NCI-H2107 (cell line): ENCODE measurements around the gene SWT1.

Source experiments
- DNase-seq: peaks from one replicate; lab custom pipeline; 2025; lab: John Stamatoyannopoulos, UW

SWT1 gene

DNA sequence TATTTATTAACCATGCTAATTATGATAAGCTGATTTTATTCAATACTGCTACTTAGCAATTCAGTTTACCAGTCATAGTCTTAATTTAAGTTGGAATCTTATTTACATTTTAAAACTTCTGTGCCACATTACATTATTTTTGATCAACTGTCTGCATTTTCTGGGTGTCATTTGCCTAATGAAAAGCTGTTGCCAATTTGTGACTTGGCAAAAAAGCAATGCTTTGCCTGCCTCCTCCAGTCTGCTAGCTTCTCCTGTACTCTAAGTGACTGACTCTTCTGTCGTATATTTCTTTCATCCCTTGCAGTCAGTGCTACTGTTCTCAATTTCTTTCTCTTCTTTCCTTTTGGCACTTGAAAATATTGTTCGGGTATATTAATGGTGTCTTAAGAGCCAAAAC, 165.7 kb downstream of the SWT1 start:
- no peak for DNase-seq

DNA sequence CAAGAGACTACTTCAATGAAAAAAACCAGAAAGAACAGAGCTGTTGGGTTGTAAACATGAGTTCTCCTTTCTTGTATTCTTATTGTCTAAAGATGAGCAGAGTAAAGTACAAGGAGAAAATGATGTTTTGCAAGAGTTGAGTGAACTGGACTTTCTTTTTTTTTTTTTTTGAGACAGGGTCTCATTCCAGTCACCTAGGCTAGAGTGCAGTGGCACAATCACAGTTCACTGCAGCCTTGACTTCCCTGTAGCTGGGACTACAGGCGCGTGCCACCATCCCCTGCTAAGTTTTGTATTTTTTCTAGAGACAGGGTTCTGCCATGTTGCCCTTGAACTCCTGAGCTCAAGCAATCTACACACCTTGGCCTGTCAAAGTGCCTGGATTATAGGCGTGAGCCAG, 167.2 kb downstream of the SWT1 start:
- DNase-seq = no peak

DNA sequence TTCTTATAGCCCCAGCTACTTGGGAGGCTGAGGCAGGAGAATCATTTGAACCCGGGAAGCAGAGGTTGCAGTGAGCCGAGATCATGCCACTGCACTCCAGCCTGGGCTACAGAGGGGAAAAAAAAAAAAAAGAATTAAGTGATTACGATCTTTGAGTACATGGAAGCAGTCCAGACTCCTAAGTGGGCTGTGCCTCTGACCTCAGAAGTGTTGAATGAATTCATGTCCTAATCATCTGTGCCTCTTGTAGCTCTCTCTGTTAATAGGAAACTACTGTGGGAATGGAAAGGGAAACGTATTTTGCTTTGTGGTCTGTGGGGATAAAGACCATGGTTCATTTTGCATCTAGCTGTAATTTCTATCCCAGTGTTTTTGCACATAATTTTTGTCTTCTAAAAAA, 168.4 kb downstream of the SWT1 start:
- no peak for DNase-seq

DNA sequence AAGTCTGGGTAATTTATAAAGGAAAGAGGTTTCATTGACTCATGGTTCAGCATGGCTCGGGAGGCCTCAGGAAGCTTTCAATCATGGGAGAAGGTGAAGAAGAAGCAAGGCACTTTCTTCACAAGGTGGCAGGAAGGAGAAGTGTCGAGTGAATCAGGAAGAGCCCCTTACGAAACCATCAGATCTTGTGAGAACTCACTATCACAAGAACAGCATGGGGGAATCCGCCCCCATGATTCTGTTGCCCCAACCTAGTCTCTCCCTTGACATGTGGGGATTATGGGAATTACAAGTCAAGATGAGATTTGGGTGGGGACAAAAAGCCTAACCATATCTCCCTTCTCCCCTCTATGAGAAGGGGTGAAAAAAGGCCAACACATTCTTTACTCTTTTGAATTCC, 171.3 kb downstream of the SWT1 start:
- DNase-seq = no peak

DNA sequence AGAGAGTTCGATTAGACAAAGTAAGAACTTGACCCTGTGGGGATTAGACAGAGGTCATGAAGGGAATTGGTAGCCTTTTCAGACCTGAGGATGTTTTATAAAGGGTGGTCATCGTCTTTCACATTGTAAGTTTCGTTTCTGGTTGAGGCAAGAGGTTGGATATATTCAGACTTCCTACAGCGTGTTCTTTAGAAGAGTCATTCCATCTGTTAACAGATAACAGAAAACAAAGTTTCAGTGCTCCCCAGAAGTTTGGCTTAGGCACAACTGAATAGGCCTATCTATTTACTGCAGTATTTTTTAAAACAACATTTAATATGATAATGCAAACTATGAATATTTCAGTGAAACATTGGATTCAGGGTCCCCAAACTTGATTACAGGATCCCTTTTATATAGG, 177.2 kb downstream of the SWT1 start:
- DNase-seq = no peak

DNA sequence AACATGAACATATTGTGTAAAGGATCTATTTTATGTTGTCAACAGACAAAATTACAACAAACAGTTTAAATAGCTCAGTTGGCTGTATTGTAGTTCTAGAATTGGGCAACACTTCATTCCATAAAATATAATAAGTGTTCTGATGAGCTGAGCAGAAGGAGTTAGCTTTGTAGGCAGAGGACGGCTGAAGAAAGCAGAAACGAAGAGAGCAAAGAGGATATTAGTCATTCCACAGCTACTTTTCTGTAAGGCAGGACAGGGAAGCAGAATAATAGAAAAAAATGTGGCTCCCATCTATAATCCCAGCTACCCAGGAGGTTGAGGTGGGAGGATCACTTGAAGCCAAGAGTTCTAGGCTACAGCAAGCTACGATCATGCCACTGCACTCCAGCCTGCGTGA, 180.3 kb downstream of the SWT1 start:
- no peak for DNase-seq

DNA sequence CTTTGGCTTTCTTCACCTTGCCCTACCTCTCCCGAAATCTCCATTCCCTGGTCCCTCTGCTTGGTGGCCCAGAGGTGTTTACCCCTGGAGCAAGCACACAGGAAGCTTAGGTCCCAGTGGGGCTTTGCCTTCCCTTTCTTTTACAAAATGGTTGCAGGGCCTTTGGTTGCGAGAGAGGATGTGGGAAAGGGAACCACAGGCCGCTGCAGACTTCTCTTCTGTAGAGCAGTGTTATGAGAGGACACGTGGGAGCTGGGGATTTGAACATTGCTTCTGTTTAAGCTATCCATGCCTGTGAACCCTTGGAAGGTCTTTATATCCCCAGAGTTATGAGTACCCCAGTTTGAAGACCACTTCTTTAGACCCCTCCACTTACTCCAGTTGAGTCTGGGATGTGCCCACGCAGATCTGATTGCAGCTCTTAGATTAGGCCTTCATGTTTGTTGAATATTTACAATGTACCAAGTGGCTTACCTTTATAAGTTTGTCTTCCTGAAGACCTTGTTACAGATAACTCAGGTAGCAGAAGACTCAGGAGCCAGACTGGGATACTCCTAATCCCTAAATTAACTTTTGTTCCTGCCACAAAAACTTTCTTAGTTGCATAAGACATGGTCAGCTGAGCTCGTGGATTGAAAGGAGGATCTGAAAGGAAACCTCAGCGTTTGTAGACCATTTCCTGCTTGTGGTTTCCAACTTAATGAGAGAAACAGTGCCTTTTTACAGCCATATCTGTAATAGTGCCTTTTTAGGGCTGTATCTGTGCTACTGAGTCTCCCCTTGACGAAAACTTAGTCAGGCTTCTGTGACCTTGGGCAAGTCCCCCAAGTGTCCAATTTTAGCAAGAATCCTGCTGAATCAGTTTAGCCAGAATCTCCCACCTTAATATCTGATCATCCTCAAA, 182.0 kb downstream of the SWT1 start:
- no peak for DNase-seq

DNA sequence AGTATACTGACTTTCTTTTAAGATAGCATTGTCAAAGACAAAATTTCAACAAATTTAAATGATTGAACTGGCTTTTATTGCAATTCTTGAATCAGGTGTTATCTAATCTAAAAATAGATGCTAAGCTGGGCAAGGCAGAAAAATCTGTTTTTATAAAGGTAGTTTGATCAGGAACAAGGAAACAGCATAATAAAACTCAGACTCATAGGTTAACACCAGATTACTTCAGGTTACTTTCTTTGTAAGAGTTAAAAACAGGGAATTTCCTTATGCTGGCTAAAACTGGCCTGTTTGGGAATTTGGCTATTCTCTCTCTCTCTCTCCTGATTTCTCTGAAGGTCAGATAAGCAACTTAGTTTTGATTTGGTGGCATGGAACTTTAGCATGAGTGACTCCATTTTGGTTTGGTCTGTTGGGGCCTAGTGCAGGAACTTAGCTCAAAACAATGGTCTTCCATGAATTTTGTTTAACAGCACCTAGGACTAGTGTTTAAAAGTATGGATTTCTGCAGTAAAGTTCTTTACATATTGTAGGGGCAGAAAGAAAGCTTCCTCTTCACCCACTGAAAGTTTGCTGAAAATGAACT, 184.3 kb downstream of the SWT1 start:
- no peak for DNase-seq
